K562 (cell line): ENCODE data around the gene PRMT3. TPM values are rescaled to one million over a fixed set of nuclear protein-coding genes. Genes with fewer than 3 reads are reported as not detected.

Experiments
- BRCA1 ChIP-seq, 2 experiments: fragments of 450-650 bp in 1 of 2; sonication (generic) in 1 of 2; formaldehyde crosslinking in 1 of 2; IDR thresholded peaks; 2 replicates each; pipeline versions ENCODE4 v1.5.0 to v1.6.1; 2017 to 2020; ENCODE audit warnings: mild to moderate bottlenecking in 1 of 2, missing genetic modification reagents in 1 of 2
- CBFA2T3 ChIP-seq: fragments of 450-650 bp; IDR thresholded peaks from 2 replicates; pipeline ENCODE4 v1.6.1; 2017
- CEBPB ChIP-seq: fragments of 450-650 bp; IDR thresholded peaks from 2 replicates; pipeline ENCODE4 v1.6.1; 2016; ENCODE audit warnings: missing genetic modification characterization, missing compliant biosample characterization
- CGGBP1 ChIP-seq: fragments of 250-450 bp; sonication (Bioruptor Pico); IDR thresholded peaks from 2 replicates; pipeline ENCODE4 v1.9.0; 2021; ENCODE audit warnings: mild to moderate bottlenecking
- ELF1 ChIP-seq: fragments of 200-800 bp; sonication (Bioruptor generic); IDR thresholded peaks from 2 replicates; pipeline ENCODE4 v1.6.1; 2016; ENCODE audit warnings: missing genetic modification characterization, missing compliant biosample characterization
- ELF2 ChIP-seq: fragments of 250-450 bp; sonication (Bioruptor Pico); IDR thresholded peaks from 2 replicates; pipeline ENCODE4 v1.5.0; 2021; ENCODE audit warnings: mild to moderate bottlenecking
- HIVEP1 ChIP-seq: fragments of 250-450 bp; sonication (Bioruptor Pico); IDR thresholded peaks from 2 replicates; pipeline ENCODE4 v1.4.0; 2020; ENCODE audit warnings: mild to moderate bottlenecking
- HNRNPK ChIP-seq: fragments of 200-400 bp; formaldehyde crosslinking; IDR thresholded peaks from one replicate; pipeline ENCODE4 v1.6.1; 2018; ENCODE audit warnings: mild to moderate bottlenecking, low read depth, low read length; ENCODE audit not compliant: poor library complexity, severe bottlenecking
- KLF16 ChIP-seq: IDR thresholded peaks from 2 replicates; pipeline ENCODE4 v1.6.1; 2016; ENCODE audit warnings: antibody characterized with exemption
- LEF1 ChIP-seq: fragments of 450-650 bp; IDR thresholded peaks from 2 replicates; pipeline ENCODE4 v1.6.1; 2016; ENCODE audit warnings: mild to moderate bottlenecking
- MAFG ChIP-seq: fragments of 450-650 bp; conservative IDR thresholded peaks from 2 replicates; pipeline ENCODE4 v1.6.1; 2016; ENCODE audit warnings: missing genetic modification characterization, missing compliant biosample characterization
- MAZ ChIP-seq, 2 experiments: fragments of 450-650 bp in 1 of 2; sonication (generic) in 1 of 2; formaldehyde crosslinking; IDR thresholded peaks in 1 of 2; conservative IDR thresholded peaks in 1 of 2; 2 replicates each; pipeline versions ENCODE4 v1.4.0 to v1.5.0; 2020; ENCODE audit warnings: mild to moderate bottlenecking in 1 of 2, missing genetic modification reagents in 1 of 2
- MECOM ChIP-seq: fragments of 250-450 bp; sonication (Bioruptor Pico); IDR thresholded peaks from 2 replicates; pipeline ENCODE4 v1.8.0; 2022; ENCODE audit warnings: inconsistent platforms
- MTA3 ChIP-seq: fragments of 450-650 bp; formaldehyde crosslinking; IDR thresholded peaks from 2 replicates; pipeline ENCODE4 v1.6.1; 2017; ENCODE audit warnings: mild to moderate bottlenecking, borderline replicate concordance
- NR2F6 ChIP-seq: fragments of 450-650 bp; formaldehyde crosslinking; IDR thresholded peaks from 2 replicates; pipeline ENCODE4 v1.4.0; 2020; ENCODE audit warnings: mild to moderate bottlenecking
- PHTF2 ChIP-seq: fragments of 250-450 bp; sonication (Bioruptor Pico); IDR thresholded peaks from 2 replicates; pipeline ENCODE4 v1.5.0; 2021; ENCODE audit warnings: mild to moderate bottlenecking
- PTRF ChIP-seq: fragments of 450-650 bp; IDR thresholded peaks from 2 replicates; pipeline ENCODE4 v1.6.1; 2016; ENCODE audit warnings: mild to moderate bottlenecking, missing genetic modification characterization, missing compliant biosample characterization
- RBFOX2 ChIP-seq: fragments of 200-400 bp; formaldehyde crosslinking; IDR thresholded peaks from 2 replicates; pipeline ENCODE4 v1.6.1; 2017; ENCODE audit warnings: low read depth, mild to moderate bottlenecking, low read length, moderate library complexity
- RBM22 ChIP-seq: fragments of 200-400 bp; formaldehyde crosslinking; IDR thresholded peaks from 2 replicates; pipeline ENCODE4 v1.6.1; 2018; ENCODE audit warnings: low read length, low read depth; ENCODE audit not compliant: poor library complexity, severe bottlenecking
- SIRT6 ChIP-seq: IDR thresholded peaks from one replicate; pipeline ENCODE4 v1.6.1; 2012; ENCODE audit warnings: low read depth, mild to moderate bottlenecking, control low read depth, inconsistent platforms, low read length, moderate library complexity
- SMAD1 ChIP-seq: fragments of 150-350 bp; IDR thresholded peaks from 2 replicates; pipeline ENCODE4 v1.6.1; 2014; ENCODE audit warnings: low read length, low read depth; ENCODE audit not compliant: partially characterized antibody
- SUPT5H ChIP-seq: fragments of 450-650 bp; IDR thresholded peaks from 2 replicates; pipeline ENCODE4 v1.6.1; 2016
- TAF1 ChIP-seq: IDR thresholded peaks from 2 replicates; pipeline ENCODE4 v1.6.1; 2011; ENCODE audit warnings: mild to moderate bottlenecking, low read length, moderate library complexity; ENCODE audit not compliant: insufficient read depth, control insufficient read depth, severe bottlenecking; ENCODE audit errors: extremely low read depth
- TBP ChIP-seq: optimal IDR thresholded peaks from 2 replicates; pipeline ENCODE3; 2011; ENCODE audit warnings: low read depth, low read length, improper control_type of control experiment
- ZBTB1 ChIP-seq: sonication (generic); formaldehyde crosslinking; IDR thresholded peaks from 2 replicates; pipeline ENCODE4 v1.8.1; 2023; ENCODE audit warnings: missing genetic modification reagents, low read depth, mild to moderate bottlenecking, borderline replicate concordance
- ZFP30 ChIP-seq: fragments of 250-450 bp; sonication (Bioruptor Pico); IDR thresholded peaks from 2 replicates; pipeline ENCODE4 v1.8.0; 2022; ENCODE audit warnings: moderate library complexity, mild to moderate bottlenecking, inconsistent platforms, borderline replicate concordance
- ZFX ChIP-seq: sonication (generic); formaldehyde crosslinking; IDR thresholded peaks from 2 replicates; pipeline ENCODE4 v1.8.0; 2022; ENCODE audit warnings: mild to moderate bottlenecking, missing genetic modification reagents, moderate library complexity
- ZNF3 ChIP-seq: fragments of 250-450 bp; sonication (Bioruptor Pico); IDR thresholded peaks from 2 replicates; pipeline ENCODE4 v1.5.0; 2021; ENCODE audit warnings: mild to moderate bottlenecking, moderate library complexity
- ZZZ3 ChIP-seq: fragments of 450-650 bp; IDR thresholded peaks from 2 replicates; pipeline ENCODE4 v1.6.1; 2016; ENCODE audit warnings: antibody characterized with exemption, mild to moderate bottlenecking, moderate library complexity
- polyA plus RNA-seq, 8 experiments: library from polyadenylated mRNA; depleted of rRNA in 4 of 8; stranded (reverse) in 5 of 8; unstranded in 3 of 8; fragments of >200 nt; fragmentation: Nextera tagmentation in 2 of 8; fragmentation: Illumina TruSeq in 1 of 8; extraction: Ambion mirVana in 2 of 8; extraction: Trizol in 1 of 8; gene quantifications; 2 replicates each; pipeline versions ENCODE4 v1.2.1 to v1.2.3, GENCODE V29; 2011 to 2014; ENCODE audit warnings: inconsistent platforms in 1 of 8, missing spikeins in 1 of 8
- total RNA-seq, 7 experiments: library from RNA; depleted of rRNA in 6 of 7; stranded (reverse); fragments of >200 nt in 6 of 7; fragmentation: Illumina TruSeq in 2 of 7; extraction: Trizol in 2 of 7; gene quantifications; 2 replicates each; pipeline versions ENCODE4 v1.2.1 to v1.2.3, GENCODE V29; 2011 to 2021; ENCODE audit warnings: low replicate concordance in 1 of 7
- TF ChIP-seq, protein P1 (sequence below): fragments of 250-450 bp; sonication (Bioruptor Pico); IDR thresholded peaks from 2 replicates; pipeline ENCODE4 v1.8.0; 2022; ENCODE audit warnings: inconsistent platforms, mild to moderate bottlenecking, moderate library complexity, borderline replicate concordance

PRMT3 gene
- total and polyA plus RNA-seq, 9 of the 15 experiments (the other 6 are each of a cell fraction or from before 2014, with no cell fraction given), result 24.0 to 62.1 (median 44.7) TPM

GRCh38 chr11:20363500-20364340 is 23.8 kb upstream of the PRMT3 start, which contains the start of gene HTATIP2 (continued):
- TF ChIP-seq CGGBP1, result no peak
- no peak; the same call in 1 of the 2 replicates for TF ChIP-seq PTRF (tag)
- TF ChIP-seq SIRT6, result no peak
- TF ChIP-seq MECOM (CRISPR knock-in tag), result peak; percentile 86
- TF ChIP-seq TBP, result peak; percentile 65
- peak; percentile 87 for TF ChIP-seq MTA3
- TF ChIP-seq LEF1, result no peak
- no peak for TF ChIP-seq PHTF2 (CRISPR knock-in tag)
- TF ChIP-seq ZBTB1 (CRISPR knock-in tag), result 0 out of 2 replicates have a peak, but pooled peaks have one; percentile 72
- TF ChIP-seq CEBPB (tag), result no peak
- TF ChIP-seq RBFOX2, result peak; percentile 95
- no peak for TF ChIP-seq BRCA1 (IDR thresholded peaks at IDR 0.05)
- no peak for TF ChIP-seq BRCA1 (CRISPR knock-in tag; IDR thresholded peaks at IDR 0.05)
- TF ChIP-seq CBFA2T3, result peak; percentile 73
- TF ChIP-seq ZFX (CRISPR knock-in tag), result peak; percentile 82
- TF ChIP-seq TAF1, result peak; percentile 47
- TF ChIP-seq, protein P1, sequence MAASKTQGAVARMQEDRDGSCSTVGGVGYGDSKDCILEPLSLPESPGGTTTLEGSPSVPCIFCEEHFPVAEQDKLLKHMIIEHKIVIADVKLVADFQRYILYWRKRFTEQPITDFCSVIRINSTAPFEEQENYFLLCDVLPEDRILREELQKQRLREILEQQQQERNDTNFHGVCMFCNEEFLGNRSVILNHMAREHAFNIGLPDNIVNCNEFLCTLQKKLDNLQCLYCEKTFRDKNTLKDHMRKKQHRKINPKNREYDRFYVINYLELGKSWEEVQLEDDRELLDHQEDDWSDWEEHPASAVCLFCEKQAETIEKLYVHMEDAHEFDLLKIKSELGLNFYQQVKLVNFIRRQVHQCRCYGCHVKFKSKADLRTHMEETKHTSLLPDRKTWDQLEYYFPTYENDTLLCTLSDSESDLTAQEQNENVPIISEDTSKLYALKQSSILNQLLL, result no peak
- no peak for TF ChIP-seq ZZZ3
- peak; percentile 15 to 85 for TF ChIP-seq MAZ (CRISPR knock-in tag; conservative IDR thresholded peaks at IDR 0.05 in 1 of 2, IDR thresholded peaks at IDR 0.05 in 1 of 2)
- peak; percentile 98 for TF ChIP-seq MAFG (tag)
- TF ChIP-seq NR2F6 (CRISPR knock-in tag), result no peak
- TF ChIP-seq KLF16, result no peak
- 0 out of 2 replicates have a peak, but pooled peaks have one; percentile 7 for TF ChIP-seq ELF2 (CRISPR knock-in tag)
- peak; percentile 61; the same call in 1 of the 2 replicates for TF ChIP-seq SUPT5H
- no peak for TF ChIP-seq RBM22
- no peak for TF ChIP-seq HNRNPK
- peak; percentile 83 for TF ChIP-seq SMAD1
- peak; percentile 85 for TF ChIP-seq ELF1 (tag)
- TF ChIP-seq ZNF3 (CRISPR knock-in tag), result no peak
- TF ChIP-seq HIVEP1 (CRISPR knock-in tag), result no peak
- TF ChIP-seq ZFP30 (CRISPR knock-in tag), result no peak
